Choroid plexus epithelial cell (primary cell): ENCODE results near the gene FREM2.
A peak's percentile ranks its signal among the peaks of the same experiment; 100 is the strongest.

Experiments
- DNase-seq: peaks from one replicate; pipeline ENCODE4 v3.0.0-alpha.2; 2010; ENCODE audit warnings: low read depth
- H3K4me3 ChIP-seq: 2 replicates; pipeline ENCODE4 v1.5.1; 2011; ENCODE audit warnings: low read depth, mild to moderate bottlenecking, control low read depth, low read length, moderate library complexity
- TF ChIP-seq, protein P1 (sequence below): conservative IDR thresholded peaks from 2 replicates; pipeline ENCODE4 v1.5.1; 2011; ENCODE audit warnings: low read depth, mild to moderate bottlenecking, control low read depth, inconsistent platforms, low read length, moderate library complexity

Gene FREM2

DNA sequence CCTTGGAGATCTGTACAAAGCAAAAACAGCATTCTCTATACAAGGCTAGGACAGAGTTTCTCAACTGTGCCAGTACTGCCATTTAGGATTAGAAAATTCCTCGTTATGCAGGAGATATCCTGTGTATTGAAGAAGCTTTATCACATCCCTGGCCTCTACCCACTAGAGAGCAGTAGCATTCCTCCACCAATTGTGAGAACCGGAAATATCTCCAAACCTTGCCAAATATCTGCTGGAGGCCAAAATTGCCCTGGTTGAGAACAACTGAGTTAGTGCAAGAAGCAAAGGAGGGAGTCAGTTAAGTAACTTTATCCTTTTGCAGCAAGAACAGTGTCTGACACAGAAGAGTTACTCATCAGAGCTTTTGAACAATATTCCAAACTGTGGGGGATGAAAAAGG, 16.2 kb upstream of the FREM2 start:
- no peak overlapping the region for H3K4me3 ChIP-seq
- TF ChIP-seq, protein P1, sequence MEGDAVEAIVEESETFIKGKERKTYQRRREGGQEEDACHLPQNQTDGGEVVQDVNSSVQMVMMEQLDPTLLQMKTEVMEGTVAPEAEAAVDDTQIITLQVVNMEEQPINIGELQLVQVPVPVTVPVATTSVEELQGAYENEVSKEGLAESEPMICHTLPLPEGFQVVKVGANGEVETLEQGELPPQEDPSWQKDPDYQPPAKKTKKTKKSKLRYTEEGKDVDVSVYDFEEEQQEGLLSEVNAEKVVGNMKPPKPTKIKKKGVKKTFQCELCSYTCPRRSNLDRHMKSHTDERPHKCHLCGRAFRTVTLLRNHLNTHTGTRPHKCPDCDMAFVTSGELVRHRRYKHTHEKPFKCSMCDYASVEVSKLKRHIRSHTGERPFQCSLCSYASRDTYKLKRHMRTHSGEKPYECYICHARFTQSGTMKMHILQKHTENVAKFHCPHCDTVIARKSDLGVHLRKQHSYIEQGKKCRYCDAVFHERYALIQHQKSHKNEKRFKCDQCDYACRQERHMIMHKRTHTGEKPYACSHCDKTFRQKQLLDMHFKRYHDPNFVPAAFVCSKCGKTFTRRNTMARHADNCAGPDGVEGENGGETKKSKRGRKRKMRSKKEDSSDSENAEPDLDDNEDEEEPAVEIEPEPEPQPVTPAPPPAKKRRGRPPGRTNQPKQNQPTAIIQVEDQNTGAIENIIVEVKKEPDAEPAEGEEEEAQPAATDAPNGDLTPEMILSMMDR, result peak; percentile 52
- DNase-seq, result peak; percentile 77

GRCh38 chr13:38671980-38672379, 14.9 kb upstream of the FREM2 start:
- no peak overlapping the region for H3K4me3 ChIP-seq
- TF ChIP-seq, protein P1, result no peak
- DNase-seq, result no peak

DNA sequence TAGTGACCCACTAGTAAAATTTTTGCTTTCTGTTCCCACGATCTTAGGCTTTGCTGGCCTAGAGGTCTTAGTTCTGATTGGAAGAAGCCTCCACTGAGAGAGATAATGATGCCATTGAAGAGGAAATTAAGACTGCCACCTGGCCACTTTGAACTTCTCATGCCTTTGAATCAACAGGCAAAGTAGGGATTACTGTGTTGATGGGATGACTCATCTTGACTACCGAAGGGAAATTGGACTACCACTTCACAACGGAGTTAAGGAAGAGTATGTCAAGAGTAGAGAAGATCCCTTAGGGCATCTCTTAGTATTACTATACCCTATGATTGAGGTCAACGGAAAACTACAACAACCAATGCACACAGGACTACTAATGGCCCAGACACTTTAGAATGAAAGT, 12.7 kb upstream of the FREM2 start:
- TF ChIP-seq, protein P1, result no peak
- DNase-seq, result no peak
- H3K4me3 ChIP-seq, result no peak overlapping the region

GRCh38 chr13:38680912-38681311, 6.0 kb upstream of the FREM2 start:
- TF ChIP-seq, protein P1, result no peak
- H3K4me3 ChIP-seq, result no peak overlapping the region
- no peak for DNase-seq

GRCh38 chr13:38684714-38685113, 2.2 kb upstream of the FREM2 start:
- TF ChIP-seq, protein P1, result no peak
- no peak overlapping the region for H3K4me3 ChIP-seq
- no peak for DNase-seq

- DNase-seq, result no peak
- TF ChIP-seq, protein P1, result no peak
- H3K4me3 ChIP-seq, result no peak overlapping the region
These were observed 1.4 kb upstream of the FREM2 start for GRCh38 chr13:38685431-38685830.

DNA sequence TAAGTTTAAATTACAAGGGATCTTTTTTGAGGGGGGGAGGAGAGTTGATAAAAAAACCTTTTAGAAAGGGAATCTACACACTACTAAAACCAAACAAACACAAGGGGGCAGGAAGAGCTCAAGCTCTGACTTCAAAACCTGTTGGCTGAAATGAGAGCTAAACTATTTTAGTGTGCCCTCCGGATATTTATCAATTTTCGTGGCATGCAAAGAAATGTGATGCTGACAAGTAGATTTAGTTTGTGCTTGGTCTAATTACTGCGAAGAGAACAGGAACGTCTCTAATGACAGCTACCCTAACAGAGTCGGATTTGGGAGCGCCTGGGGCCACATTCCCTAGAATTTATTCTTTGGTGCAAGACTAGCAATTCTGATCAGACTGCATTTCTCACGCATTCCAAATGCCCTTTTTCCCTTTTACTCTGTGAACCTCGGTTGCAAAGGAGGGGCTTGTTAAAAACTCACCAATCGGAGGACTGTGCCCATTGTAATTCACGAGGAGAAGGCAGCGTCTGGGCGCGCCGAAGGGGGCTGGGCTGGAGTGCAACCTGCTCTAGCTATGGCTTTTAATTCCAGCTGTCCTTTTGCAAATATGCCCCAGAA, 802 bp upstream of the FREM2 start:
- DNase-seq, result peak; percentile 30
- H3K4me3 ChIP-seq, result no peak overlapping the region
- TF ChIP-seq, protein P1, result peak; percentile 36
